22Rv1 (cell line): ENCODE results near the gene ZDHHC24.
A peak's percentile ranks its signal among the peaks of the same experiment; 100 is the strongest.

Source experiments
- H3K27ac ChIP-seq: fragments of 450-650 bp; 2 replicates; pipeline ENCODE4 v1.5.1; 2017
- ZFX ChIP-seq: fragments of 450-650 bp; IDR thresholded peaks from 2 replicates; pipeline ENCODE4 v1.6.1; 2017; ENCODE audit warnings: antibody characterized with exemption, borderline replicate concordance
- TF ChIP-seq, protein P1 (sequence below): fragments of 450-650 bp; IDR thresholded peaks from 2 replicates; pipeline ENCODE4 v1.5.1; 2017; ENCODE audit warnings: mild to moderate bottlenecking

ZDHHC24 gene

DNA sequence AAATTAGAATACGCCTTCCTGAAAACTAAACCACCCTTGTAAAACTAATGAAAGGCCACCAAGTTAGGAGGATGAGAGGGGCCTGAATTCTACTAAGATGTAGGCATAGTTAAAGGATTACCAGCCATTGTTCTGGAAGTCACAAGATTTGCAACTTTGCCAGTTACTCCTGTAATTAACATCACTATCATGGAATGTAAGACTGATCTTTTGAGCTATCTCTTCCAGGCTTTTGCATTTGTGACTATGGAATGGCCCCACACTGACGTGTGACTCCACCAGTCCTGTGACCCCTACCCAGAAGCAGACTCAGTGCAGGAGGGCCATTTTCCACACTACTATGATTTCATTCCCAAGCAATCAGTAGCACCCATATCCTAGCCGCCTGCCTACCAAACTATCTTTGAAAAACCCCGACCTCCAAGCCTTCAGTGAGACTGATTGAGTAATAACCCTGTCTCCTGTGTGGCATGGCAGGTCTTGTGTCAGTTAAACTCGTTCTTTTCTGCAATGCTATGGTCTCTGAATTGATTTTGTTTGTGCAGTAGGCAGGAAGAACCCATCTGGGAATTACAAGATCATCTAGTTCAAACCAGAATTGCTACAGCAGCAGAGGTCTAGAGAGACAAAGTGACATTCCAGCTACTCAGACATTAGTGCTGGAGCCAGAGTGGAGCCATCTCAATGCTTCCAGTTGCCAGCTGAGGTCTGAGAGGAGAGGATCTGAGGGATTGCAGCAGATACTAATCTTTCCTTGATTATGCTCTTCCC, 24.4 kb upstream of the ZDHHC24 start:
- no peak for TF ChIP-seq ZFX
- TF ChIP-seq, protein P1, sequence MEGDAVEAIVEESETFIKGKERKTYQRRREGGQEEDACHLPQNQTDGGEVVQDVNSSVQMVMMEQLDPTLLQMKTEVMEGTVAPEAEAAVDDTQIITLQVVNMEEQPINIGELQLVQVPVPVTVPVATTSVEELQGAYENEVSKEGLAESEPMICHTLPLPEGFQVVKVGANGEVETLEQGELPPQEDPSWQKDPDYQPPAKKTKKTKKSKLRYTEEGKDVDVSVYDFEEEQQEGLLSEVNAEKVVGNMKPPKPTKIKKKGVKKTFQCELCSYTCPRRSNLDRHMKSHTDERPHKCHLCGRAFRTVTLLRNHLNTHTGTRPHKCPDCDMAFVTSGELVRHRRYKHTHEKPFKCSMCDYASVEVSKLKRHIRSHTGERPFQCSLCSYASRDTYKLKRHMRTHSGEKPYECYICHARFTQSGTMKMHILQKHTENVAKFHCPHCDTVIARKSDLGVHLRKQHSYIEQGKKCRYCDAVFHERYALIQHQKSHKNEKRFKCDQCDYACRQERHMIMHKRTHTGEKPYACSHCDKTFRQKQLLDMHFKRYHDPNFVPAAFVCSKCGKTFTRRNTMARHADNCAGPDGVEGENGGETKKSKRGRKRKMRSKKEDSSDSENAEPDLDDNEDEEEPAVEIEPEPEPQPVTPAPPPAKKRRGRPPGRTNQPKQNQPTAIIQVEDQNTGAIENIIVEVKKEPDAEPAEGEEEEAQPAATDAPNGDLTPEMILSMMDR: no peak
- no peak overlapping the region for H3K27ac ChIP-seq

DNA sequence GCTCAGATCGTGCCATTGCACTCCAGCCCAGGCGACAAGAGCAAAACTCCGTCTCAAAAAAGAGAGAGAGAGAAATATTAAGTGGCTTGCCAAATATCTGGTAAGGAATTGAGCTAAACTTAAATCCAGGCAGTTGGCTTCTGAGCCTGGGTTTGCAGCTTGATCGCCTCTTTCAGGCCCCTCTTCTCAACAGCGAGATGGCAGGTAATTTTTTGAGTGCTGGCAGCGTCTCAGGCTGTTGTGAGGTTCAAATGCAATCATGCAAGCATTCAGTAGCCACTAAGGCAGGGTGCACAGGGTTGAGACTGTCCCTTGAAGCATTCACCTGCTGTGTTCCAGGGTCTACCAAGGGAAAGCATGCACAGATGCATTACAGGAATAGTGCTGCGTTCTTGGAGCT, 23.2 kb upstream of the ZDHHC24 start:
- TF ChIP-seq ZFX: no peak
- TF ChIP-seq, protein P1: no peak
- peak overlapping the region; percentile 31 for H3K27ac ChIP-seq

DNA sequence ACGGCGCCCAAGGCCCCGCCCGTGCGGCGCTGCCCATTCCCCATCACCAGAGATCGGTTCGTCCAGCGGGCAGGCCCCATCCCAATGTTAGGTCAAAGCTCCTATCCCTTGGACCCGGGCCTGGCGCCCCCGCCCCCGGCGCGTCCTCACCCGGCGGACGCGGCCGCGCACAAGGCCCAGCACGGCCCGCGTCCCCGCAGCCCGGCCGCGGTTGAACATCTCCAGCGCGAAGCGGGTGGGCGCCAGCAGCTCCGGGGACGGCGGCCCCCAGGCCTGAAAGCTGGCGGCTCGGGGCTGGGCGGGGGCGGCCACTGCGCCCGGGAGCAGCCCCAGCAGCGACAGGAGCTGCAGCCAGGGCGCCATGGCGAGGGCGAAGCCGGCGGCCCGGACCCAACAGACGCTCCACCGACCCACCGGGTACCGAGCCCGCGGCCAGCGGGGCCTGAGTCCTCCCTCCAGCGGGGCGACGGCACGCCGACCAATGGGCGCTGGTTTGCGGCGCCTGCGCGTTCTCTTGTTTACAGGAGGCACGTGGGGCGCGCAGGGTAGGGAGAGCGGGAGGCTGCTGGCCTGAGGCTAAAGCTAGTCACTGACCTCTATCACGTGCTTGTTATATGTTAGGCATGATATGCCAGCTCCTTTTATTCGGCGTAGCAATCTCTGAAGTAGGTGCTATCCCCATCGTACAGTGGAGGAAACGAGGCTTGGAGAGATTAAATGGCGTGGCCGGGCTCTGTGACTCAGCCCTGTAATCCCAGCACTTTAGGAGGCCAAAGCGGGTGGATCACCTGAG, 22.5 kb upstream of the ZDHHC24 start, which contains the start of gene CTSF:
Gene CTSF, minus strand, starts transcription at position 483 of the 793 bp plus-strand sequence. Its CDS starts 120 bp downstream, at position 363.
- TF ChIP-seq, protein P1: no peak
- TF ChIP-seq ZFX: no peak
- peak within 1 kb of the TSS; percentile 31 for H3K27ac ChIP-seq

DNA sequence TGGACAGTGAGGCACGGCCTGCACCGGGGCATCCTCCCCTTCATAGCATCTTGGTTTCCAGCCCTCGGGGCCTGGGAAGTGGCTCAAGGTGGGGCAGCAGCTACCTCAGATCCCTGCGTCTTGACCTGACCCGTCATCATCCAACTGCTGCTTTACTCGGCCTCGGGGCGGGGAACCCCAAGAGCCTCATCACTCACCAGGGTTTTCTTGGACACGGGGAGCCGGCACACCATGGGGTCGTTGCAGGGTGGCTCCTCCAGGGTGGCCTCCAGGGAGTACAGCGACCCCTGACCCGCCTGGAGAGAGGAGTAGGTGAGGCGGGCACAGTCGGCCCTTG, 21.9 kb upstream of the ZDHHC24 start:
- peak overlapping the region; percentile 31; the same call in 1 of the 2 replicates for H3K27ac ChIP-seq
- TF ChIP-seq, protein P1: no peak
- no peak for TF ChIP-seq ZFX

DNA sequence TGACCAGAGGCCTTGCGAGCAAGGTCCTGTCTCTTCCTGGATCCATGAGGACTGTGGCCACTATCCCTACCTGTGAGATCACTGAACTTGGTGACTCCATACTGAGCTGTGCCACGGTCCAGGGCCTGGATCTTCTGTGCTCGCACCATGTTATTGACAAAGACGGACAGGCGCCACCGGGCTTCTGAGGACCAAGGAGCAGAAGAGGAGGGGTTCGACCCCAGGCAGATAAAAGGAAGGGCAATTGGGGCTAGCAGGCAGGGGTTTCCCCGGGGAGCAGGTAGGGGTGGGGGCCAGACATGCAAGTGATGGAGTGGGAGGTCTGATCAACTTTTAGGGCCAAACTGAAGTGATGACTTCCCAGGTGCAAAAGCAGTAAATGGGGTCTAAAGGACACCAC, 20.4 kb upstream of the ZDHHC24 start:
- no peak overlapping the region for H3K27ac ChIP-seq
- TF ChIP-seq, protein P1: no peak
- TF ChIP-seq ZFX: no peak

DNA sequence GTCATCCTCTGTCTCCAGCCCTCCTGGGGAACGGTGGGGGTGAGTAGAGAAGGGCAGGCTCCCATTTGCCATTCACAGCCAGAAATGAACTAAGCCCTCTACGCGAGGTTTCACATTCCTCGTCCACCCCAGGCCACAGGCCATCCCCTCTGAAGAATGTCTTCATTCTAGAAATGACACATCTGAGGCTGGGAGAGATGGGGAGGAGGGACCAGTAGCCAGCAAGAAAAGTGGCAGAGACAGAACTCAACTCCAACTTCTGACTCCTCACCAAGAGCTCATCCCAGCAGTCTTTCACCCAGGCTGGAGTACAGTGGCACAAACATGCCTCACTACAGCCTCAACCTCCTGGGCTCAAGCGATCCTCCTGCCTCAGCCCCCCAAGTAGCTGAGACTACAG, 19.1 kb upstream of the ZDHHC24 start:
- no peak for TF ChIP-seq ZFX
- TF ChIP-seq, protein P1: no peak
- no peak overlapping the region for H3K27ac ChIP-seq

DNA sequence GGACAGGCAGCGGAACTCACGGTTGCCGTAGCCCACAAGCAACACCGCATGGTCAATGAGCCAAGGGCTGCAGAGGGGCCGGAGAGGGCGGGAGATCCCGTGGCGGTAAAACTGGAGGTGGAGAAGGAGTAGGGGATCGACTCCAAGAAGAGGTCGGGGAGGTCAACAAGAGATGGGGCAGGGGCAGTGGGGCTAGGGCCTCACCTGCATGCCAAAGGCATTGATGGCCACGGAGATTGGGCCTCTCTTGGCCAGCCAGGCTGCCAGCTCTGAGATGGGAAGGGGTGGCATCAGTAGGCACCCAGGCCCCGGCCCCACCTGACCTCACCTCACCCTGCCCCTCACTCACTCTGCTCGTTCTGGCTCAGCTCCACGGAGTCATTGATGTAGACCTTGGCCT, 18.7 kb upstream of the ZDHHC24 start:
- TF ChIP-seq, protein P1: no peak
- no peak for TF ChIP-seq ZFX
- no peak overlapping the region for H3K27ac ChIP-seq
